BE2C (cell line): ENCODE results near the gene PKD1L1.
A peak's percentile ranks its signal among the peaks of the same experiment; 100 is the strongest.

Experiments used
- DNase-seq: peaks from one replicate; pipeline ENCODE4 v3.0.0-alpha.2; 2020
- H3K27me3 ChIP-seq: fragments of 250-450 bp; sonication (Bioruptor Pico); 2 replicates; pipeline ENCODE4 v1.5.1; 2020; ENCODE audit warnings: mild to moderate bottlenecking
- H3K36me3 ChIP-seq: fragments of 250-450 bp; sonication (Bioruptor Pico); 2 replicates; pipeline ENCODE4 v1.5.1; 2020; ENCODE audit warnings: mild to moderate bottlenecking
- H3K4me1 ChIP-seq: fragments of 250-450 bp; sonication (Bioruptor Pico); 2 replicates; pipeline ENCODE4 v1.5.1; 2020
- H3K4me3 ChIP-seq: 2 replicates; pipeline ENCODE4 v1.5.1; 2011; ENCODE audit warnings: low read depth, low read length
- H3K9me3 ChIP-seq: fragments of 250-450 bp; sonication (Bioruptor Pico); 2 replicates; pipeline ENCODE4 v1.5.1; 2020
- TF ChIP-seq, protein P1 (sequence below): IDR thresholded peaks from 2 replicates; pipeline ENCODE4 v1.5.1; 2012; ENCODE audit warnings: mild to moderate bottlenecking, low read depth, low read length

Gene PKD1L1

DNA sequence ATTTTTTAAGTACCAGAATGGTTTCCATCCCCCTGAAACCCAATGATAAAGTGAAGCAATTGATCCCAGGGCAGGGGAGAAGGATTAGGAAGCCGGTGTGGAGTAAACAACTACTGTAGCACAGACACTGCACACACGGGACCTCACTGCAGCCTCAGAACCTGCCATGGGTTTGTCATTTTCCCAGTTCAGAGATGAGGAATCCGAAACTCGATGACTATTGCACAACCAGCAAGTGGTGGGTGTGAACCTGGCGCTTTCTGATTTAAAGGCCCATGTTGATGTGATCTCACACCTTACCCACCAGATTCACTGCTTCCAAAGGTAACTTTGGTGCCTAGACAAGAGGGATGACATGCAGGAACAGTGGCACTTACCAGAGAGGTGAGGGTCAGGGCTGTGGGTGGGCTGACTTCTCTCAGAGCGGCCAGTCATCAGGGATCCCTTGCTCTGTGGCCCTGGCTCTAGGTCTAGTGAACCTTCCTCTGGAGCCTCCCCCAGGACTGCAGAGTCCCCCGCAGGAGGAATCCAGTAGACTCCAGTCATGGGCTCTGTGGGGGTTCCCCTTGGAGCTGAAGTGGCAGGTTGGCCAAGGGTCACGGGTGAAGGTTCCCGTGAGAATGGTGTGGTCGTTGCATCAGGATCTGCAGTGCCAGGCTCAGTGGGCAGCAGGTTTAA lies 62.8 kb downstream of the PKD1L1 start:
- TF ChIP-seq, protein P1, sequence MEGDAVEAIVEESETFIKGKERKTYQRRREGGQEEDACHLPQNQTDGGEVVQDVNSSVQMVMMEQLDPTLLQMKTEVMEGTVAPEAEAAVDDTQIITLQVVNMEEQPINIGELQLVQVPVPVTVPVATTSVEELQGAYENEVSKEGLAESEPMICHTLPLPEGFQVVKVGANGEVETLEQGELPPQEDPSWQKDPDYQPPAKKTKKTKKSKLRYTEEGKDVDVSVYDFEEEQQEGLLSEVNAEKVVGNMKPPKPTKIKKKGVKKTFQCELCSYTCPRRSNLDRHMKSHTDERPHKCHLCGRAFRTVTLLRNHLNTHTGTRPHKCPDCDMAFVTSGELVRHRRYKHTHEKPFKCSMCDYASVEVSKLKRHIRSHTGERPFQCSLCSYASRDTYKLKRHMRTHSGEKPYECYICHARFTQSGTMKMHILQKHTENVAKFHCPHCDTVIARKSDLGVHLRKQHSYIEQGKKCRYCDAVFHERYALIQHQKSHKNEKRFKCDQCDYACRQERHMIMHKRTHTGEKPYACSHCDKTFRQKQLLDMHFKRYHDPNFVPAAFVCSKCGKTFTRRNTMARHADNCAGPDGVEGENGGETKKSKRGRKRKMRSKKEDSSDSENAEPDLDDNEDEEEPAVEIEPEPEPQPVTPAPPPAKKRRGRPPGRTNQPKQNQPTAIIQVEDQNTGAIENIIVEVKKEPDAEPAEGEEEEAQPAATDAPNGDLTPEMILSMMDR: no peak

DNA sequence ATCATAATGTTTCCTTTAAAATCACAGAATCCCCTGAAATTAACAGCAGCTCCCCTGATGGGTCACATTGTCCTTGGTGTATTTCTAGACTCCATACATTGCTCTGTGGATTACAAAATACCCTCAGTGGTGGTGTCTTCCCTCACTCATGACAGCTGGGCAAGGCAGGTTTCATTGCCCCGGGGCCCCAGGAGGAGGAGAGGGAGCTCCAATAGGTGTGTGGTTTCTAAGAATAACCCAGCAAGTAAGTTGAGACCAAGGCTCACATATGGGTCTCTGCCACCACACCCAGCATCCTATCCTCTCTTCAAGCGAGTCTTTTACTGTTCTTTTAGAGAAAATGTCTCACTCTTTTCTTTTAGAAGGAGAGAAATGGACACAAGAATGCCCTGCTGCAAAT lies 63.6 kb downstream of the PKD1L1 start:
- no peaks in the 10 kb centered on the region for H3K36me3 ChIP-seq
- H3K4me1 ChIP-seq: no peaks in the 10 kb centered on the region
- no peaks in the 10 kb centered on the region for H3K9me3 ChIP-seq
- no peaks in the 10 kb centered on the region for H3K27me3 ChIP-seq
- TF ChIP-seq, protein P1: no peak
- no peak for DNase-seq
- no peak overlapping the region for H3K4me3 ChIP-seq

More for the DNA sequence above, 62.8 kb downstream of the PKD1L1 start:
- H3K4me3 ChIP-seq: no peak overlapping the region
- H3K9me3 ChIP-seq: no peaks in the 10 kb centered on the region
- no peaks in the 10 kb centered on the region for H3K27me3 ChIP-seq
- H3K4me1 ChIP-seq: no peaks in the 10 kb centered on the region
- no peak for DNase-seq
- no peaks in the 10 kb centered on the region for H3K36me3 ChIP-seq

DNA sequence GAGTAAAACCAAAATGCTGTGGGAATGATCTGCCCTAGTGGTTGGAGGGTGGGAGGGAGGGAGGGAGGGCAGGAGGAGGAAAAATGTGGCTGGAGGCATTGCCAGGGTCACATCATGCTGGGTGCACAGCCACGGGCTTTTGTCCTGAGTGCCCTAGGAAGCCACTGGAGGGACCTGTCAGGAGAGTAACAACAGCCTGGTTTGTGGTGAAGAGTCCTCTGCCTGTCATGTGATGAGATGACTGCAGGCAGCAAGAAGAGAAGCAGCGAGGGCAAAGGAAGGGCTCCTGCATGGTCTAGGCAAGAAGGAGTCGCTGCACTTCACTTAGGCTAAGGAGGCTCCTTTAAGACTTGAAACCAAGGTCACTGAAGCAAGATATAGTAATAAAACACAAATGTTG lies 65.6 kb downstream of the PKD1L1 start:
- Histone ChIP-seq H3K4me3 (no peak overlapping the region), H3K36me3 (no peaks in the 10 kb centered on the region), H3K9me3 (no peaks in the 10 kb centered on the region), H3K27me3 (no peaks in the 10 kb centered on the region), H3K4me1 (no peaks in the 10 kb centered on the region; the same call in 1 of the 2 replicates)
- TF ChIP-seq, protein P1: no peak
- no peak for DNase-seq

DNA sequence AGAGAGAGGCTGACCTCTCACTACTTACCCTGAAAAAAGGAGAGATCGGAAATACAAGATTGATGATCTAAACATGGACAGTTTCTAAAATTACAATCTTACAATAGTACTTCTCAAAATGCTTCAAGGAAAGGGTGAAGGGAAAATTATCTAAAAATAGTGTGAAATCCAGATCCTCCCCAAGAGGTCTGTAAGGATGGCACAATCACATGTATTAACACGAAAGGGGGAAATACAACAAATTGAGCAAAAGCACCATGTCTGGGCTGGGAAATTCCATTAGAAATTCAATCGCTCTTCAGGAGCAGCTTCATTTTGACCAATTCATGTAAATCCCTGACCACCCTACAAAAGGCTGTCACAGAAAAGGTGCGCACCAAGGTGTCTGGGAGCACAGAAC lies 67.0 kb downstream of the PKD1L1 start:
- H3K36me3 ChIP-seq: no peaks in the 10 kb centered on the region
- TF ChIP-seq, protein P1: no peak
- H3K4me1 ChIP-seq: no peaks in the 10 kb centered on the region; the same call in 1 of the 2 replicates
- H3K27me3 ChIP-seq: no peaks in the 10 kb centered on the region
- H3K4me3 ChIP-seq: no peak overlapping the region
- no peaks in the 10 kb centered on the region for H3K9me3 ChIP-seq
- no peak for DNase-seq

DNA sequence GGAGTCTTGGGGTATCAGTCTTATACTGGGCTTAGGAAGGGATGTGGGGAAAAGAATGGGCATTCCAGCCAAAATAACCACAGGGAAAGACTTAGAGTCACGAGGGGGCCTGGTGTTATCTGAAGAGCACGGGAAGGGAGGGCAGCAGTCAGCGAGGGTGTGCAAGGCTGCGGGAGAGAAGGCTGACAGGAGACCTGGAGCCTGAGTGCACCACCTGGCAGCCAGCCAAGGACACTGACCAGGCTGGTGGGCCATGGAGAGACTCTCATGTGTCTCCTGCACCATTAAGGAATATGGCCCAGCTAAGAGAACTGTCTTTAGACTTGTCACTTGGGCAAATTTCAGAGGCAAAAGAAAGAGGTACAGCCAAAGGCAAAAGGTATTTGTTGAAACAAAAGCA lies 69.6 kb downstream of the PKD1L1 start:
- peak; percentile 53 for DNase-seq
- no peaks in the 10 kb centered on the region; the same call in 1 of the 2 replicates for H3K4me1 ChIP-seq
- H3K9me3 ChIP-seq: no peaks in the 10 kb centered on the region
- no peak overlapping the region for H3K4me3 ChIP-seq
- H3K36me3 ChIP-seq: no peaks in the 10 kb centered on the region
- H3K27me3 ChIP-seq: no peaks in the 10 kb centered on the region
- TF ChIP-seq, protein P1: no peak

DNA sequence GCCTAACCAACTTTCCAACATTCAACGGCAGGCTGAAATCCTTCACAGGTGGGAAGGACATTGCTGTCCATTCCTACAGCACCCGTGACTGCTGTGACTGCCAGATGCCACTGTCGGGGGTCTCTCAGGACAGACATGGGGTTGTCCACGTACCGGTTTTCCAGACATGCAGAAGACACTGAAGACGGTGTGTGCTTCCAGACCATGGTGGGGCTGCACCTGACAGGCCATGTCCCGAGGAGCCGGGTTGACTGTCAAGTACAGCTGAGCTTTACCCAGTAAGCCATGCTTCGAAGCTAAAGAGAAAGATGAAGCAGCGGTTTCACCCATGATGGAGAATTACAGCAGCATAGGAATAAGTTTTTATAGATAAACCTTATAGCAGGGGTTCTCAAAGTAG lies 70.9 kb downstream of the PKD1L1 start:
- TF ChIP-seq, protein P1: no peak
- H3K27me3 ChIP-seq: no peaks in the 10 kb centered on the region
- no peak for DNase-seq
- H3K36me3 ChIP-seq: no peaks in the 10 kb centered on the region
- no peak overlapping the region for H3K4me3 ChIP-seq
- H3K4me1 ChIP-seq: no peaks in the 10 kb centered on the region; the same call in 1 of the 2 replicates
- H3K9me3 ChIP-seq: no peaks in the 10 kb centered on the region
